Inflammatory macrophage treated with lipopolysaccharide for 4 hours (primary cell): Measurements from ENCODE around the gene CLDN11.

Experiments
- DNase-seq: peaks from one replicate; pipeline ENCODE4 v3.0.0-alpha.2; 2020

CLDN11 gene

GRCh38 chr3:170418422-170419398 is at the start of gene CLDN11:
TSS of gene CLDN11 (plus strand) at chr3:170418868. CDS start at chr3:170419067, 199 bp downstream.
- no peak for DNase-seq

GRCh38 chr3:170368921-170369320 is 49.7 kb upstream of the CLDN11 start:
- no peak for DNase-seq

GRCh38 chr3:170372190-170372879 is 46.3 kb upstream of the CLDN11 start:
- DNase-seq: no peak

GRCh38 chr3:170383567-170383966 is 35.1 kb upstream of the CLDN11 start:
- DNase-seq: no peak

- DNase-seq: no peak
These were observed 32.2 kb upstream of the CLDN11 start for GRCh38 chr3:170386468-170386867.

GRCh38 chr3:170387950-170388349 is 30.7 kb upstream of the CLDN11 start:
- DNase-seq: peak; percentile 60

GRCh38 chr3:170391108-170391507 is 27.6 kb upstream of the CLDN11 start:
- DNase-seq: no peak

GRCh38 chr3:170397685-170398084 is 21.0 kb upstream of the CLDN11 start:
- DNase-seq: no peak

- DNase-seq: no peak
These were observed 13.6 kb upstream of the CLDN11 start for GRCh38 chr3:170405101-170405500.

GRCh38 chr3:170410428-170411029 is 8.1 kb upstream of the CLDN11 start:
- DNase-seq: peak; percentile 35

GRCh38 chr3:170413291-170413690 is 5.4 kb upstream of the CLDN11 start:
- DNase-seq: no peak

GRCh38 chr3:170414202-170414663 is 4.4 kb upstream of the CLDN11 start:
- DNase-seq: peak; percentile 46

- DNase-seq: no peak
These were observed 1.6 kb upstream of the CLDN11 start for GRCh38 chr3:170417090-170417489.

- no peak for DNase-seq
These were observed 954 bp downstream of the CLDN11 start for GRCh38 chr3:170419557-170420087.

GRCh38 chr3:170420307-170420821 is 1.7 kb downstream of the CLDN11 start:
- DNase-seq: no peak

GRCh38 chr3:170421111-170421641 is 2.5 kb downstream of the CLDN11 start:
- DNase-seq: no peak

- DNase-seq: no peak
These were observed 3.1 kb downstream of the CLDN11 start for GRCh38 chr3:170421758-170422157.

GRCh38 chr3:170423001-170423615 is 4.4 kb downstream of the CLDN11 start:
- no peak for DNase-seq

- DNase-seq: no peak
These were observed 6.2 kb downstream of the CLDN11 start for GRCh38 chr3:170424879-170425278.

GRCh38 chr3:170425491-170426239 is 7.0 kb downstream of the CLDN11 start:
- no peak for DNase-seq

GRCh38 chr3:170426240-170426797 is 7.7 kb downstream of the CLDN11 start:
- no peak for DNase-seq
